Spleen (tissue), 11 donors: ENCODE data around the gene ZNF516. TPM values are rescaled to one million over a fixed set of nuclear protein-coding genes. Genes with fewer than 3 reads are reported as not detected.
A peak's percentile ranks its signal among the peaks of the same experiment; 100 is the strongest.

Source experiments
- DNase-seq: peaks from one replicate; pipeline ENCODE4 v3.0.0-alpha.2; 2020
- H3K27ac ChIP-seq, 8 donors: fragments of 200-600 bp; sonication (generic) in 7 of 8; 1 replicate in 4 of 8; 2 replicates in 4 of 8; pipeline versions ENCODE4 v1.5.0 to v1.8.0; 2016 to 2021; ENCODE audit warnings: inconsistent platforms in 4 of 8, mild to moderate bottlenecking in 4 of 8, moderate library complexity in 1 of 8
- H3K27me3 ChIP-seq, 7 donors: fragments of 200-600 bp; sonication (generic) in 6 of 7; replicated peaks in 1 of 7; 1 replicate in 4 of 7; 2 replicates in 3 of 7; pipeline versions ENCODE4 v1.5.0 to v1.8.0; 2016 to 2021; ENCODE audit warnings: inconsistent platforms in 3 of 7, mild to moderate bottlenecking in 1 of 7
- H3K36me3 ChIP-seq, 6 donors: fragments of 200-600 bp; sonication (generic) in 5 of 6; 1 replicate in 4 of 6; 2 replicates in 2 of 6; pipeline versions ENCODE4 v1.5.0 to v1.8.0; 2016 to 2021; ENCODE audit warnings: inconsistent platforms in 2 of 6
- H3K4me1 ChIP-seq, 6 donors: fragments of 200-600 bp; sonication (generic) in 5 of 6; 1 replicate in 3 of 6; 2 replicates in 3 of 6; pipeline versions ENCODE4 v1.5.0 to v1.8.0; 2016 to 2021; ENCODE audit warnings: inconsistent platforms in 3 of 6
- H3K4me3 ChIP-seq, 8 donors: fragments of 200-600 bp; sonication (generic) in 7 of 8; 1 replicate in 4 of 8; 2 replicates in 4 of 8; pipeline versions ENCODE4 v1.5.0 to v1.8.0; 2016 to 2021; ENCODE audit warnings: inconsistent platforms in 4 of 8, mild to moderate bottlenecking in 4 of 8, moderate library complexity in 2 of 8
- H3K9me3 ChIP-seq, 8 donors: fragments of 200-600 bp; sonication (generic) in 7 of 8; 1 replicate in 4 of 8; 2 replicates in 4 of 8; pipeline versions ENCODE4 v1.5.0 to v1.8.0; 2016 to 2021; ENCODE audit warnings: inconsistent platforms in 4 of 8
- POLR2A ChIP-seq, 3 donors: fragments of 450-650 bp; IDR thresholded peaks; one replicate each; pipeline ENCODE4 v1.5.1; 2017; ENCODE audit warnings: antibody characterized with exemption in 3 of 3, mild to moderate bottlenecking in 1 of 3
- POLR2AphosphoS5 ChIP-seq, 3 donors: sonication (generic); formaldehyde crosslinking; IDR thresholded peaks; one replicate each; pipeline ENCODE4 v1.5.1; 2017; ENCODE audit warnings: antibody characterized with exemption in 3 of 3
- WGBS, 5 donors: extraction: QIAGEN DNeasy Blood & Tissue Kit in 3 of 5; methylation state at CpG; one replicate each; pipeline versions ENCODE4 v1.1.5 to v1.1.7; 2013 to 2018; 5-methylcytosine and 5-hydroxymethylcytosine counted together
- intact Hi-C: fragments of 100-400 bp; cut with DNase I; formaldehyde crosslinking; loops from one replicate; pipeline ENCODE4 v1.15.0; 2023; ENCODE audit warnings: low total_unique reads
- polyA plus RNA-seq, 3 donors: library from polyadenylated mRNA; stranded (reverse); fragments of 200-250 nt; gene quantifications; one replicate each; pipeline ENCODE4 v1.2.1, GENCODE V29; 2013
- total RNA-seq, 7 donors: library from RNA; depleted of rRNA in 3 of 7; stranded (reverse); fragments of >200 nt in 3 of 7; fragmentation: NEBNext Ultra II Directional in 4 of 7; extraction: Animal tissue kit (Norgen Biotek cat#: 25700) in 4 of 7; gene quantifications; one replicate each; pipeline versions ENCODE4 v1.1.0 to v1.2.1, GENCODE V29; 2016 to 2021
- TF ChIP-seq, protein P1 (sequence below), 11 experiments: fragments of 200-600 bp in 7 of 11; fragments of 450-650 bp in 4 of 11; sonication (generic) in 4 of 11; IDR thresholded peaks in 8 of 11; conservative IDR thresholded peaks in 3 of 11; 1 replicate in 7 of 11; 2 replicates in 4 of 11; pipeline versions ENCODE4 v1.4.0 to v1.8.0; 2016 to 2021; ENCODE audit warnings: antibody characterized with exemption in 11 of 11, inconsistent platforms in 4 of 11, mild to moderate bottlenecking in 1 of 11
- donor health status: healthy with polysubstance abuse.
- donor health status: DM: no; HTN: no; CAD: no; lungs with moderate emphysema.
- donor health status: DM: no; HTN: no; CAD: no.
- donor health status: Bipolar disorder and iron deficiency.
- donor health status: healthy.
- donor health status: DM: no; HTN: no; CAD: no.
- donor health status: DM: yes; HTN: yes; CAD: no.

Gene ZNF516
- total and polyA plus RNA-seq, 10 donors = 4.5 to 58.4 (median 40.0) TPM

DNA sequence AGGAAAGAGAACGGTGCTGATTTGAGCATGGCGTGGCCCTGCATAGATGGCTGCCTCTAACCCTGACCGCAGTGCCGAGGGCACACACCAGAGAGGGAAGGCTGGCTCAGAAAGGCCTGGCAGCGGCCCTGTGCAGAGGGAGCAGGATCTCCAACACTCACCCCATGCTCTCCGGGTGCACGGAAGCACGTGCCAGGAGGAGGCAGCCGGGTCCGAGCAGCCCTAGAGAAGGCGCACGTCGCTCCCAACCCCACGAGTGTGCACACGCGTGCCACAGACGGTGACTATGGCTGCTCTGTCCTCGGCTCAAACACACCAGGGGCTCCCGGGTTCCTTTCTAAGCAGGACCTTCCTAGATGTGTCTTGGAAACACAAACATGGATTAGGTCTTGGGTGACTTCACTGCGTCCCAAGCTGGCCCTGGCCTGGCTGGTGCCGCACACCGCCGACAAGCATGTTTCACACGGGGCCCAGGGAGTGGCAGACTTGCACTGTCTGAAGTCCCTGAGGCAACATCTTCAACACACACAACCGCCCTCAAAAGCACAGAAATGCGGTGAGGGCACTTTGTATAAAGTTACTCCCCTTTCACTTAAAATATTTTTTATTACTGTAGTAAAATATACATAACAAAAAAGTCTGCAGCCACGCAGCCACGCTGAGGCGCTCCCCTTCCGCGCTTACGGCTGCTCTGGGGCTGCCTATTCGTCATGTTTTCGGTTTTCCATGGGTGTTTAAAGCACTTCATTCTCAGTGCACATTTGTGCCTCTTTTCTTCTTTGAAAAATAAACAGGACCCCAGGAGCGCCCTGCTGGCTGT, 110.0 kb downstream of the ZNF516 start:
- Histone ChIP-seq H3K27me3 (no peaks in the 10 kb centered on the region), H3K4me3 (no peak overlapping the region), H3K9me3 (peaks cover 0 to 8% (median 0%) of the 10 kb centered on the region in 8 donors), H3K27ac (no peak overlapping the region), H3K36me3 (peaks cover 0 to 23% (median 3%) of the 10 kb centered on the region in 6 donors), H3K4me1 (peaks cover 0 to 51% (median 25%) of the 10 kb centered on the region in 6 donors)
- intact Hi-C loops = no loop called here
- TF ChIP-seq POLR2AphosphoS5 (IDR thresholded peaks at IDR 0.05) (peak in 1 of 3 donors; percentile 44), POLR2A (IDR thresholded peaks at IDR 0.05) (no peak)
- DNase-seq = no peak
- 93 to 97% (median 94%) methylated on average over 27 to 35 of the region's 35 CpGs for WGBS, 5 donors

DNA sequence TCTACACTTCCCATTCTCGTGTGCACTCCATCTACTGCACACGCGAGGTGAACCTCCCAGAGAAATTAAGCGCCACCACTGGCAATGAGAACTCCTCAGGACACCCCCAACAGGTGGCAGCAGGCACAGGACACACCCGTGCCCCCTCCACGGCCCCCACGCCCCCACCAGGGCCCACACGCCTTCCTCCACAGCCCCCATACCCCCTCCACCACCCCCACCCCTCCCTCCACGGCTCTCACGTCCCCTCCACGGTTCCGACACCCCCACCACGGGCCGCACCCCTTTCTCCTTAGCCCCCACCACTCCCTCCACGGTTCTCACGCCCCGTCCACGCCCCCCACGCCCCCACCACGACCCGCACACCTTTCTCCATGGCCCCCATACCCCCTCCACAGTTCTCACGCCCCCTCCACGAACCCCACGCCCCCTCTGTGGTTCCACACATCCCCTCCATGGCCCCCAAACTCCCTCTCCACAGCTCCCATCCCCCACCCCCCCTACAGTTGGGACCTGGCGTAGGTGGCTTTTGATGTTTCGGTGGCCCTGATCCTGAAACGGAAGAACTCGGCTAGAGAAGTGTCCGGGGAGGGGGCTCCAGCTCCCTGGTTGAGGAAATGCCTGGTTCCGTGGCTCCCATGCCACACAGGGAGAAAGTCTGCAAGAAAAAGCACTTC, 110.8 kb downstream of the ZNF516 start:
- 83 to 93% (median 89%) methylated on average over 24 to 30 of the region's 30 CpGs for WGBS, 5 donors
- intact Hi-C loops = no loop called here

DNA sequence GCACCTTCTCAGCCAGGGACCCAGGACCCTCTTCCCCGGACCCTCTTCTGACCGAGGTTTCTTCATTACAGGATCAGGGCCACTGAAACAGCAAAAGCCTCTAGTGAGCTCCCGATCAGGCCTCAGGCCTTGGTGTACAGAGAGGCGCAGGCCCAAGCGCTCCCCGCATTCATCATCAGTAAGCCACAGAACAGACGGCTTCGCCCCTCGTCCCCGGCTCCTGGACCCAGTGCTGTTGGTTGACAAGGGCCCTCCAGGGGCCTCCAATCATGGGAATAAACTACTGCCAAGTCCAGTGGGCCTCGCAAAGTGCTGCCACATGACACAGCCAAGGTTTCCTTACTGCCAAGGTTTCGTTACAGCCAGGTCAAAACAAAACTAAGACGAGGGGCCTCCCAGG, 111.4 kb downstream of the ZNF516 start:
- Histone ChIP-seq H3K27ac (no peak overlapping the region), H3K9me3 (peaks cover 0 to 8% (median 0%) of the 10 kb centered on the region in 8 donors), H3K4me3 (no peak overlapping the region), H3K36me3 (peaks cover 0 to 33% (median 17%) of the 10 kb centered on the region in 6 donors), H3K27me3 (no peaks in the 10 kb centered on the region), H3K4me1 (peaks cover 0 to 44% (median 20%) of the 10 kb centered on the region in 6 donors)
- 89 to 95% (median 91%) methylated on average over 13 of the region's 13 CpGs for WGBS, 5 donors
- no peak for DNase-seq
- TF ChIP-seq, protein P1, sequence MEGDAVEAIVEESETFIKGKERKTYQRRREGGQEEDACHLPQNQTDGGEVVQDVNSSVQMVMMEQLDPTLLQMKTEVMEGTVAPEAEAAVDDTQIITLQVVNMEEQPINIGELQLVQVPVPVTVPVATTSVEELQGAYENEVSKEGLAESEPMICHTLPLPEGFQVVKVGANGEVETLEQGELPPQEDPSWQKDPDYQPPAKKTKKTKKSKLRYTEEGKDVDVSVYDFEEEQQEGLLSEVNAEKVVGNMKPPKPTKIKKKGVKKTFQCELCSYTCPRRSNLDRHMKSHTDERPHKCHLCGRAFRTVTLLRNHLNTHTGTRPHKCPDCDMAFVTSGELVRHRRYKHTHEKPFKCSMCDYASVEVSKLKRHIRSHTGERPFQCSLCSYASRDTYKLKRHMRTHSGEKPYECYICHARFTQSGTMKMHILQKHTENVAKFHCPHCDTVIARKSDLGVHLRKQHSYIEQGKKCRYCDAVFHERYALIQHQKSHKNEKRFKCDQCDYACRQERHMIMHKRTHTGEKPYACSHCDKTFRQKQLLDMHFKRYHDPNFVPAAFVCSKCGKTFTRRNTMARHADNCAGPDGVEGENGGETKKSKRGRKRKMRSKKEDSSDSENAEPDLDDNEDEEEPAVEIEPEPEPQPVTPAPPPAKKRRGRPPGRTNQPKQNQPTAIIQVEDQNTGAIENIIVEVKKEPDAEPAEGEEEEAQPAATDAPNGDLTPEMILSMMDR (IDR thresholded peaks at IDR 0.05 in 8 of 11, conservative IDR thresholded peaks at IDR 0.05 in 3 of 11) = no peak
- TF ChIP-seq POLR2AphosphoS5 (IDR thresholded peaks at IDR 0.05) = no peak
- TF ChIP-seq POLR2A (IDR thresholded peaks at IDR 0.05) = no peak
- intact Hi-C loops = no loop called here

More for the DNA sequence above, 110.8 kb downstream of the ZNF516 start:
- DNase-seq = no peak
- TF ChIP-seq POLR2AphosphoS5 (IDR thresholded peaks at IDR 0.05) (no peak), POLR2A (IDR thresholded peaks at IDR 0.05) (no peak)
- TF ChIP-seq, protein P1 (IDR thresholded peaks at IDR 0.05 in 8 of 11, conservative IDR thresholded peaks at IDR 0.05 in 3 of 11) = no peak
- no peak overlapping the region for H3K4me3 ChIP-seq
- peaks cover 0 to 31% (median 11%) of the 10 kb centered on the region in 6 donors for H3K36me3 ChIP-seq
- no peak overlapping the region for H3K27ac ChIP-seq
- no peaks in the 10 kb centered on the region for H3K27me3 ChIP-seq
- H3K4me1 ChIP-seq = peaks cover 0 to 44% (median 20%) of the 10 kb centered on the region in 6 donors
- peaks cover 0 to 8% (median 0%) of the 10 kb centered on the region in 8 donors for H3K9me3 ChIP-seq

DNA sequence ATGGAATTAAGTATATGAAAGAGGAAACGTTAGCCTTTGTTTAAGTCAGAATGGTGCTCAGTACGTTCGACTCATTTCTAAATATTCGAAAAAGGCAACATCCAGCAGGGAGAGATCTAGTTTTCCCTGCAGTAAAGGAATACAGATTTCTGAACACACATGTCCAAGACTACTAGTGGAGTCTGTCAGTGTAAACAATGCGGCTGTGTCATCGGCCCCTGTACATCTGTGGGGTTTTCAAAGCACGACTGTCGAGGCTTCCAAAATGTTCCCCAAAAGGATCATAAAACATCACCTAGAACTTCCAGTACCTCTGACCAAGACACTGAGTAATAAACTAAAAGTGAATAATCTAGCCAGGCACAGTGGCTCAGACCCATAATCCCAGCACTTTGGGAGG, 112.8 kb downstream of the ZNF516 start:
- no peaks in the 10 kb centered on the region for H3K9me3 ChIP-seq
- TF ChIP-seq POLR2AphosphoS5 (IDR thresholded peaks at IDR 0.05) = no peak
- TF ChIP-seq POLR2A (IDR thresholded peaks at IDR 0.05) = no peak
- TF ChIP-seq, protein P1 (IDR thresholded peaks at IDR 0.05 in 8 of 11, conservative IDR thresholded peaks at IDR 0.05 in 3 of 11) = no peak
- intact Hi-C loops = no loop called here
- H3K36me3 ChIP-seq = peaks cover 0 to 45% (median 23%) of the 10 kb centered on the region in 6 donors
- WGBS, 5 donors = 94 to 98% (median 95%) methylated on average over 8 of the region's 8 CpGs
- peaks cover 0 to 43% (median 16%) of the 10 kb centered on the region in 6 donors for H3K4me1 ChIP-seq
- H3K27ac ChIP-seq = no peak overlapping the region
- no peak for DNase-seq
- no peaks in the 10 kb centered on the region for H3K27me3 ChIP-seq
- no peak overlapping the region for H3K4me3 ChIP-seq
